H1 (cell line): ENCODE results near the gene IREB2. TPM values are rescaled to one million over a fixed set of nuclear protein-coding genes. Genes with fewer than 3 reads are reported as not detected.

Experiments
- CTCF ChIA-PET: fragments of 300-600 bp; sonication (Branson Sonifier 250); formaldehyde crosslinking; loops from one replicate; lab custom pipeline; 2021; ENCODE audit not compliant: partially characterized antibody; lab: Charles Lee
- POLR2A ChIA-PET: fragments of 300-600 bp; sonication (Branson Sonifier 250); formaldehyde crosslinking; loops from one replicate; lab custom pipeline; 2021; ENCODE audit warnings: inconsistent platforms; ENCODE audit not compliant: partially characterized antibody; lab: Charles Lee
- DNase-seq, 2 experiments: peaks; one replicate each; pipeline versions ENCODE4 v3.0.0 to v3.0.0-alpha.2; 2010 to 2022; ENCODE audit warnings: low spot score in 2 of 2, low read depth in 1 of 2, mixed read lengths in 1 of 2
- FAIRE-seq: peaks from 2 replicates; lab custom pipeline; 2011; peaks lifted over from hg19 to GRCh38; lab: Jason Lieb, UNC
- H2AFZ ChIP-seq: 2 replicates; pipeline ENCODE4 v1.8.1; 2012; ENCODE audit warnings: low read length, inconsistent platforms
- H2AK5ac ChIP-seq: 2 replicates; pipeline ENCODE4 v1.6.1; 2013; ENCODE audit warnings: low read depth, low read length
- H2BK120ac ChIP-seq: replicated peaks from 2 replicates; pipeline ENCODE3; 2013; ENCODE audit warnings: low read depth, low read length, inconsistent platforms
- H2BK12ac ChIP-seq: 2 replicates; pipeline ENCODE4 v1.6.1; 2013; ENCODE audit warnings: low read depth, low read length
- H2BK15ac ChIP-seq: 2 replicates; pipeline ENCODE4 v1.6.1; 2013; ENCODE audit warnings: low read length
- H2BK20ac ChIP-seq: 2 replicates; pipeline ENCODE4 v1.6.1; 2013; ENCODE audit warnings: low read length
- H2BK5ac ChIP-seq: 2 replicates; pipeline ENCODE4 v1.6.1; 2013; ENCODE audit warnings: low read depth, low read length
- H3K14ac ChIP-seq: 2 replicates; pipeline ENCODE4 v1.6.1; 2013; ENCODE audit warnings: inconsistent platforms; ENCODE audit not compliant: insufficient read length
- H3K18ac ChIP-seq: 2 replicates; pipeline ENCODE4 v1.6.1; 2013; ENCODE audit warnings: low read length; ENCODE audit errors: extremely low read depth
- H3K23ac ChIP-seq: 2 replicates; pipeline ENCODE4 v1.6.1; 2013; ENCODE audit warnings: inconsistent platforms; ENCODE audit not compliant: insufficient read length
- H3K23me2 ChIP-seq: 2 replicates; pipeline ENCODE4 v1.6.1; 2013; ENCODE audit warnings: low read depth, low read length
- H3K27ac ChIP-seq: 2 replicates; pipeline ENCODE4 v1.6.1; 2011; ENCODE audit warnings: low read depth, low read length, inconsistent platforms
- H3K27me3 ChIP-seq, 4 experiments: replicated peaks in 1 of 4; 1 replicate in 1 of 4; 2 replicates in 3 of 4; pipeline versions ENCODE4 v1.6.1 to v1.8.1; 2011 to 2013; ENCODE audit warnings: low read length in 3 of 4, mild to moderate bottlenecking in 3 of 4, inconsistent platforms in 2 of 4, mixed read lengths in 2 of 4, moderate library complexity in 1 of 4; ENCODE audit not compliant: control insufficient read depth in 3 of 4, insufficient read depth in 3 of 4; ENCODE audit errors: extremely low read depth in 1 of 4
- H3K36me3 ChIP-seq, 4 experiments: 2 replicates each; pipeline versions ENCODE4 v1.6.1 to v1.8.1; 2011 to 2013; ENCODE audit warnings: mild to moderate bottlenecking in 4 of 4, low read length in 3 of 4, moderate library complexity in 2 of 4, control low read depth in 1 of 4, inconsistent platforms in 1 of 4; ENCODE audit not compliant: insufficient read depth in 4 of 4, control insufficient read depth in 2 of 4
- H3K4ac ChIP-seq: replicated peaks from 2 replicates; pipeline ENCODE3; 2013; ENCODE audit warnings: low read length, low read depth, mixed read lengths, inconsistent platforms; ENCODE audit not compliant: insufficient read length
- H3K4me1 ChIP-seq, 4 experiments: replicated peaks in 1 of 4; 1 replicate in 1 of 4; 2 replicates in 3 of 4; pipeline versions ENCODE4 v1.6.1 to v1.8.1; 2011 to 2013; ENCODE audit warnings: low read length in 3 of 4, inconsistent platforms in 2 of 4, mixed read lengths in 1 of 4; ENCODE audit not compliant: insufficient read depth in 4 of 4, control insufficient read depth in 3 of 4
- H3K4me2 ChIP-seq, 2 experiments: 2 replicates each; pipeline versions ENCODE4 v1.6.1 to v1.8.1; 2011 to 2013; ENCODE audit warnings: low read depth in 2 of 2, low read length in 2 of 2, control low read depth in 1 of 2, inconsistent platforms in 1 of 2, mild to moderate bottlenecking in 1 of 2; ENCODE audit not compliant: insufficient read depth in 1 of 2
- H3K4me3 ChIP-seq, 4 experiments: fragments of 200-600, 300-600 bp in 1 of 4; sonication (generic), shearing (Covaris generic), sonication (Bioruptor Twin) in 1 of 4; 2 replicates each; pipeline versions ENCODE4 v1.5.1 to v1.8.1; 2011 to 2016; ENCODE audit warnings: low read length in 4 of 4, low read depth in 3 of 4, control low read depth in 2 of 4, inconsistent platforms in 2 of 4, mild to moderate bottlenecking in 2 of 4, mixed read lengths in 1 of 4, moderate library complexity in 1 of 4; ENCODE audit not compliant: insufficient read depth in 2 of 4; ENCODE audit errors: extremely low read depth in 1 of 4
- H3K56ac ChIP-seq: replicated peaks from 2 replicates; pipeline ENCODE3; 2013; ENCODE audit warnings: low read depth, mild to moderate bottlenecking, mixed read lengths, low read length, inconsistent platforms; ENCODE audit not compliant: insufficient read length
- H3K79me1 ChIP-seq: 2 replicates; pipeline ENCODE4 v1.6.1; 2013; ENCODE audit warnings: low read depth, low read length, control low read depth
- H3K79me2 ChIP-seq, 2 experiments: 2 replicates each; pipeline versions ENCODE4 v1.6.1 to v1.8.1; 2012 to 2013; ENCODE audit warnings: low read length in 2 of 2, mild to moderate bottlenecking in 2 of 2, inconsistent platforms in 1 of 2; ENCODE audit not compliant: insufficient read depth in 2 of 2, control insufficient read depth in 1 of 2
- H3K9ac ChIP-seq, 4 experiments: replicated peaks in 1 of 4; 1 replicate in 1 of 4; 2 replicates in 3 of 4; pipeline versions ENCODE4 v1.6.1 to v1.8.1; 2011 to 2013; ENCODE audit warnings: low read depth in 3 of 4, low read length in 3 of 4, control low read depth in 2 of 4, mild to moderate bottlenecking in 2 of 4, moderate library complexity in 2 of 4, inconsistent platforms in 1 of 4; ENCODE audit errors: extremely low read depth in 1 of 4
- H3K9me3 ChIP-seq, 2 experiments: 2 replicates each; pipeline versions ENCODE4 v1.6.1 to v1.8.1; 2012 to 2013; ENCODE audit warnings: mild to moderate bottlenecking in 2 of 2, moderate library complexity in 2 of 2, control low read depth in 1 of 2, inconsistent platforms in 1 of 2, low read depth in 1 of 2, low read length in 1 of 2, mixed read lengths in 1 of 2; ENCODE audit not compliant: insufficient read depth in 2 of 2
- H4K20me1 ChIP-seq, 2 experiments: replicated peaks in 1 of 2; 2 replicates each; pipeline versions ENCODE3 to v1.8.1; 2011 to 2013; ENCODE audit warnings: inconsistent platforms in 2 of 2, low read length in 2 of 2, mild to moderate bottlenecking in 1 of 2; ENCODE audit not compliant: insufficient read depth in 2 of 2, control insufficient read depth in 1 of 2
- H4K5ac ChIP-seq: 2 replicates; pipeline ENCODE4 v1.6.1; 2013; ENCODE audit warnings: low read length, low read depth, mixed read lengths, inconsistent platforms; ENCODE audit not compliant: insufficient read length
- H4K8ac ChIP-seq: 2 replicates; pipeline ENCODE4 v1.8.0; 2013; ENCODE audit warnings: mild to moderate bottlenecking, moderate library complexity, low read length, inconsistent platforms; ENCODE audit not compliant: insufficient read depth; ENCODE audit errors: extremely low read depth
- H4K91ac ChIP-seq: replicated peaks from 2 replicates; pipeline ENCODE3; 2013; ENCODE audit warnings: low read length, mixed read lengths, inconsistent platforms; ENCODE audit not compliant: insufficient read length
- ASH2L ChIP-seq: fragments of 200-600, 300-600 bp; sonication (generic); IDR thresholded peaks from one replicate; pipeline ENCODE4 v1.7.1; 2017; ENCODE audit warnings: low read length
- HDAC2 ChIP-seq, 2 experiments: fragments of 300-600 bp in 1 of 2; sonication (generic) in 1 of 2; IDR thresholded peaks; 2 replicates each; pipeline ENCODE4 v1.6.1; 2011 to 2012; ENCODE audit warnings: low read depth in 2 of 2, low read length in 2 of 2, mild to moderate bottlenecking in 2 of 2, moderate library complexity in 2 of 2, borderline replicate concordance in 1 of 2, inconsistent platforms in 1 of 2
- POU5F1 ChIP-seq: IDR thresholded peaks from 2 replicates; pipeline ENCODE4 v1.6.1; 2011; ENCODE audit warnings: low read depth, mild to moderate bottlenecking, low read length, moderate library complexity
- RXRA ChIP-seq: IDR thresholded peaks from 2 replicates; pipeline ENCODE4 v1.6.1; 2011; ENCODE audit warnings: low read depth, mild to moderate bottlenecking, low read length, moderate library complexity; ENCODE audit not compliant: insufficient read depth
- SAP30 ChIP-seq: fragments of 300-600 bp; sonication (generic); IDR thresholded peaks from 2 replicates; pipeline ENCODE4 v1.7.1; 2012; ENCODE audit warnings: low read length, moderate library complexity, mild to moderate bottlenecking, inconsistent platforms; ENCODE audit not compliant: insufficient read depth, insufficient replicate concordance
- SP1 ChIP-seq: IDR thresholded peaks from 2 replicates; pipeline ENCODE4 v1.6.1; 2011; ENCODE audit warnings: low read depth, low read length
- ZNF274 ChIP-seq: IDR thresholded peaks from 2 replicates; pipeline ENCODE4 v1.7.0; 2012; ENCODE audit warnings: low read length, borderline replicate concordance; ENCODE audit errors: extremely low read depth
- WGBS, 2 experiments: shearing (Covaris generic) in 1 of 2; methylation state at CpG; one replicate each; pipeline versions ENCODE4 v1.1.6 to v1.1.7; 2013 to 2015; ENCODE audit warnings: low lambda C conversion rate in 2 of 2, mixed read lengths in 2 of 2, inconsistent platforms in 1 of 2, low coverage in 1 of 2, missing lambda C conversion rate in 1 of 2; ENCODE audit not compliant: insufficient replicate concordance in 2 of 2, insufficient coverage in 1 of 2, insufficient read length in 1 of 2; ENCODE audit errors: extremely low coverage in 1 of 2, missing lambda C conversion rate in 1 of 2; 5-methylcytosine and 5-hydroxymethylcytosine counted together
- polyA plus RNA-seq, 7 experiments: library from polyadenylated mRNA; depleted of rRNA in 3 of 7; stranded (reverse) in 5 of 7; unstranded in 2 of 7; fragments of >200 nt in 5 of 7; fragments of 200-250 nt in 2 of 7; gene quantifications; 1 replicate in 5 of 7; 2 replicates in 1 of 7; 4 replicates in 1 of 7; pipeline versions ENCODE4 v1.2.1 to v1.2.3, GENCODE V29; 2011 to 2013; ENCODE audit warnings: missing spikeins in 2 of 7, mixed read lengths in 2 of 7
- total RNA-seq: library from RNA; stranded (reverse); fragmentation: NEBNext Ultra II Directional; extraction: Animal tissue kit (Norgen Biotek cat#: 25700); gene quantifications from 2 replicates; pipeline ENCODE4 v1.2.1, GENCODE V29; 2021

The IREB2 gene
- total and polyA plus RNA-seq, 2 of the 8 experiments (the other 6 are each of a cell fraction or from before 2014, with no cell fraction given), result 21.0 to 103 TPM

DNA sequence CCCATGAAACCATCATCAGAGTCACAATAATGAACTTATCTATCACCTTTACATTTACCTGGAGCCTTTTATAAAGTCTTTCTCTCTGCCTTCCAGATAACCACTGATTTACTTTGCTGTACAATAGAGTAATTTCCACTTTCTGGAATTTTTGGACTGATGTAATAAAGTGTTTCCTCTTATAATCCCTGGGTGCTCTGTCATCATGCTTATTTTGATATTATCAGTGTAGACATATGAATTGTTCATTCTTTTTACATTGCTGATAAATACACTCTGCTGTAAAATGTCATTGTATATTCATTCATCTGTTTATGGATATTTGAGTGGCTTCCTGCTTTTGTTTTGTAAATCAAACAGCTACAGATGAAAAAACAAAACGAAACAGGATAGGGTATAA lies 27.0 kb upstream of the IREB2 start:
- Histone ChIP-seq H3K79me2 (no peaks in the 10 kb centered on the region), H2AK5ac (no peak overlapping the region), H3K79me1 (no peaks in the 10 kb centered on the region), H3K9me3 (no peaks in the 10 kb centered on the region), H3K56ac (no peak overlapping the region), H3K18ac (no peak overlapping the region), H3K27me3 (no peaks in the 10 kb centered on the region; a peak in 1 of 7 replicates), H2BK20ac (no peak overlapping the region), H3K14ac (no peak overlapping the region), H3K36me3 (no peaks in the 10 kb centered on the region), H3K23ac (no peak overlapping the region), H3K23me2 (no peaks in the 10 kb centered on the region), H3K9ac (no peak overlapping the region), H3K27ac (no peak overlapping the region), H2BK15ac (no peak overlapping the region), H4K91ac (no peak overlapping the region), H3K4me2 (no peak overlapping the region), H2AFZ (no peak overlapping the region), H4K5ac (no peak overlapping the region), H3K4me1 (peaks cover 0 to 4% (median under 1%) of the 10 kb centered on the region in 4 experiments; a peak in 5 of 7 replicates), H2BK12ac (no peak overlapping the region), H4K20me1 (no peaks in the 10 kb centered on the region), H4K8ac (no peak overlapping the region), H2BK5ac (no peak overlapping the region), H3K4me3 (no peak overlapping the region), H3K4ac (no peak overlapping the region), H2BK120ac (no peak overlapping the region)
- ChIA-PET POLR2A (interaction anchor here (2.8 kb wide), 1 partner anchor 27 kb away, joined by 13 read pairs; the partner anchor contains the start of gene IREB2), CTCF (interaction anchor here (0.6 to 20.7 kb wide), 7 partner anchors 11 to 103 kb away, joined by 3 to 240 read pairs (median 4); no protein-coding TSS in a partner anchor)
- FAIRE-seq, result no peak
- 88% methylated on average over 1 of the region's 1 CpG; no CpG with 5 or more reads in 1 of the 2 experiments for WGBS, 2 experiments
- no peak for DNase-seq
- TF ChIP-seq POU5F1 (no peak), HDAC2 (IDR thresholded peaks at IDR 0.05; ENCODE audit: borderline replicate concordance in 1 of 2, low read depth in 2 of 2, low read length in 2 of 2) (no peak), RXRA (no peak), SAP30 (no peak), ASH2L (no peak), ZNF274 (no peak), SP1 (no peak)
